ENCODE measurements around the gene TBX4. TPM values are rescaled to one million over a fixed set of nuclear protein-coding genes. Genes with fewer than 3 reads are reported as not detected.

TBX4 gene
- total RNA-seq, 1 experiment from 2014 or later = not detected

- Mint-ChIP-seq H3K9me3 (ENCODE audit: low read depth, unreplicated experiment) (no peaks in the 10 kb centered on the region), H3K27ac (ENCODE audit: unreplicated experiment) (no peak overlapping the region), H3K36me3 (ENCODE audit: insufficient read depth, unreplicated experiment) (no peaks in the 10 kb centered on the region), H3K4me3 (ENCODE audit: low read depth, unreplicated experiment) (no peak overlapping the region), H3K4me1 (ENCODE audit: low read depth, unreplicated experiment) (no peaks in the 10 kb centered on the region), H3K27me3 (ENCODE audit: unreplicated experiment) (peaks cover 9% of the 10 kb centered on the region)
- no TSS peak for BruUV-seq (replicated peaks)
- TF ChIP-seq CTCF (IDR thresholded peaks at IDR 0.05; ENCODE audit: unreplicated experiment) = no peak
- CTCF ChIA-PET = no interaction called here
- no peak for DNase-seq
- intact Hi-C loops (cut with micrococcal nuclease; ENCODE audit: unreplicated experiment) = no loop called here
Measured at GRCh38 chr17:61485067-61485775, 33.0 kb downstream of the TBX4 start.

GRCh38 chr17:61486135-61487120, 34.2 kb downstream of the TBX4 start:
- no peak overlapping the region for H3K4me3 Mint-ChIP-seq (ENCODE audit: low read depth, unreplicated experiment)
- intact Hi-C loops (cut with micrococcal nuclease; ENCODE audit: unreplicated experiment) = no loop called here
- H3K4me1 Mint-ChIP-seq (ENCODE audit: low read depth, unreplicated experiment) = no peaks in the 10 kb centered on the region
- BruUV-seq (replicated peaks) = no TSS peak
- no peak for DNase-seq
- TF ChIP-seq CTCF (IDR thresholded peaks at IDR 0.05; ENCODE audit: unreplicated experiment) = no peak
- no peaks in the 10 kb centered on the region for H3K9me3 Mint-ChIP-seq (ENCODE audit: low read depth, unreplicated experiment)
- H3K27ac Mint-ChIP-seq (ENCODE audit: unreplicated experiment) = no peak overlapping the region
- CTCF ChIA-PET = no interaction called here
- H3K36me3 Mint-ChIP-seq (ENCODE audit: insufficient read depth, unreplicated experiment) = no peaks in the 10 kb centered on the region
- peaks cover 9% of the 10 kb centered on the region for H3K27me3 Mint-ChIP-seq (ENCODE audit: unreplicated experiment)

- Mint-ChIP-seq H3K4me3 (ENCODE audit: low read depth, unreplicated experiment) (no peak overlapping the region), H3K4me1 (ENCODE audit: low read depth, unreplicated experiment) (no peaks in the 10 kb centered on the region), H3K9me3 (ENCODE audit: low read depth, unreplicated experiment) (no peaks in the 10 kb centered on the region), H3K27me3 (ENCODE audit: unreplicated experiment) (peaks cover 9% of the 10 kb centered on the region), H3K36me3 (ENCODE audit: insufficient read depth, unreplicated experiment) (no peaks in the 10 kb centered on the region), H3K27ac (ENCODE audit: unreplicated experiment) (no peak overlapping the region)
- no peak for TF ChIP-seq CTCF (IDR thresholded peaks at IDR 0.05; ENCODE audit: unreplicated experiment)
- intact Hi-C loops (cut with micrococcal nuclease; ENCODE audit: unreplicated experiment) = no loop called here
- CTCF ChIA-PET = no interaction called here
- no TSS peak for BruUV-seq (replicated peaks)
- DNase-seq = no peak
Measured at GRCh38 chr17:61487161-61487988, 35.2 kb downstream of the TBX4 start.

GRCh38 chr17:61487989-61488595, 35.9 kb downstream of the TBX4 start:
- H3K4me1 Mint-ChIP-seq (ENCODE audit: low read depth, unreplicated experiment) = no peaks in the 10 kb centered on the region
- H3K27me3 Mint-ChIP-seq (ENCODE audit: unreplicated experiment) = peaks cover 9% of the 10 kb centered on the region
- no peaks in the 10 kb centered on the region for H3K36me3 Mint-ChIP-seq (ENCODE audit: insufficient read depth, unreplicated experiment)
- no TSS peak for BruUV-seq (replicated peaks)
- H3K4me3 Mint-ChIP-seq (ENCODE audit: low read depth, unreplicated experiment) = no peak overlapping the region
- no peak for TF ChIP-seq CTCF (IDR thresholded peaks at IDR 0.05; ENCODE audit: unreplicated experiment)
- CTCF ChIA-PET = no interaction called here
- no peaks in the 10 kb centered on the region for H3K9me3 Mint-ChIP-seq (ENCODE audit: low read depth, unreplicated experiment)
- no peak overlapping the region for H3K27ac Mint-ChIP-seq (ENCODE audit: unreplicated experiment)
- no peak for DNase-seq
- intact Hi-C loops (cut with micrococcal nuclease; ENCODE audit: unreplicated experiment) = no loop called here
